Activated CD4-positive, alpha-beta T cell treated with anti-CD3 and anti-CD28 coated beads for 24 hours (primary cell): ENCODE results near the gene GALNT12.

ENCODE experiments used
- DNase-seq, 2 donors: peaks; one replicate each; pipeline ENCODE4 v3.0.0-alpha.2; 2020; ENCODE audit warnings: low read depth in 2 of 2

The GALNT12 gene

DNA sequence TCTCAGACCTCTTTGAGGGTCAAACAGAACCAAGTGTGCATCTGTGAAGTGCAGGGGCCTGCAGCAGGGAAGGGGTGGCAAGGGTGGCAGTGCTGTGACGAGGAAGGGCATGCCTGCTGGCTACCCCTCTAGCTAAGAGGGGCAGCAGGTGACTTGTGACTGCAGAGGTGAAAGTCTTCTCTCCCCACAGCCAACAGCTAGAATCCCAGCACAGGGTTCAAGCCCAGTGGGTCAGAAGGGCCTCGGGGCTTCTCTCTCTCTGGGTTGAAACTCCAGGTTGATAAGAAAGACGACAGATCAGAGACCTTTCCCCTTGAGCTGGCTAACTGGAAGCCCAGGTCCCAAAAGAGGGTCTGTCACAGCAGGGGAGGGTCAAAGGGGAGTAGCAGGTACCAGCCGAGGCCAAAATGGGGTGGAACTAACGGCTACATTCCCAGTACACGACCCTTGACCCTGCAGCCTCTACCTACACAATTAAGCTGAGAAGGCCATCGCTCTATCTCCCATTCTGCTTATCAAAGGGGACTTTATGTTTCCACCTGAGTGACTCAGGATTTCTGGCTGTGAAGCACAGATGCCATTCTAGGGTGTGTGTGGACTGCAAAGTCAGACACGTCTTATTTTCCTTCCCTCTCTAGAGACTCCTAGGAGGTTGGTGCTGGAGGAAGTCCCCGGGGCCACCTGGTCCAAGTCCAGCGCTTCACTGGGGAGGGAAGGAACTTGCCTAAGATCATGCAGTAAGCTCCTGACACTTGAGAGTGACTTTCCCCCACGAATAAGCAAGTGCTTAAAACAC lies 25.7 kb upstream of the GALNT12 start:
- no peak for DNase-seq

DNA sequence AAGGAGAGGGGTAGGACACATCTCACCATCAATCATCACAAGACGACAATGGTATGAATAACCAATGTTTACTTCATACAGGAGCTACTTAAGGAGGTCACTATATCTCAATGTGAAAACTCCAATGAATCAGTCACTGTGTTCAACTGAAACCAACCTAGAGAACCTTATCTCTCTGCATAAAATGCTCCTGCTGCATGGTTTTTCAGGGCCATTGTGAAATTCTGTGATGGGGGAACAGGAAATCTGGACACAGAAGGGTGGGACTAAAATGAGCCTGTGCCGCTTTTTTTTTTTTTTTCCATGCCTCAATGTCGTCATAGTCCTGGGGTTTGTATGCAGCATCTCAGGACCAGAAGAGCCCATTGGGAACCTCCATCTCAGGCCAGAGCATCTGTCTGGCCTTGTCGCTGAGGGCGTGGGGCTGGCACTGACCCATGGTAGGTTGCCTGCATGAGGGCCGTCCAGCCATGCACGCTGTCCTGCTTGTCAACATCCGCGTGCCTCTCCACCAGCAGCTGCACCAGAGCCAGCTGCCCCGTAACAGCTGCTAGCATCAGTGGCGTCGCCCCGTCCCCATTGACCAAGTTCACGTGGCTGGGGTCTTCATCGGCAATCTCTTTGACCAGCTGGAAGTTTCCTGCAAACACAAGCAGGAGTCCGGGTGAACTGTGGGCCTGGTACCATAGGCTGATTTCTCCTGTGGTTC lies 23.8 kb upstream of the GALNT12 start:
- DNase-seq: no peak

DNA sequence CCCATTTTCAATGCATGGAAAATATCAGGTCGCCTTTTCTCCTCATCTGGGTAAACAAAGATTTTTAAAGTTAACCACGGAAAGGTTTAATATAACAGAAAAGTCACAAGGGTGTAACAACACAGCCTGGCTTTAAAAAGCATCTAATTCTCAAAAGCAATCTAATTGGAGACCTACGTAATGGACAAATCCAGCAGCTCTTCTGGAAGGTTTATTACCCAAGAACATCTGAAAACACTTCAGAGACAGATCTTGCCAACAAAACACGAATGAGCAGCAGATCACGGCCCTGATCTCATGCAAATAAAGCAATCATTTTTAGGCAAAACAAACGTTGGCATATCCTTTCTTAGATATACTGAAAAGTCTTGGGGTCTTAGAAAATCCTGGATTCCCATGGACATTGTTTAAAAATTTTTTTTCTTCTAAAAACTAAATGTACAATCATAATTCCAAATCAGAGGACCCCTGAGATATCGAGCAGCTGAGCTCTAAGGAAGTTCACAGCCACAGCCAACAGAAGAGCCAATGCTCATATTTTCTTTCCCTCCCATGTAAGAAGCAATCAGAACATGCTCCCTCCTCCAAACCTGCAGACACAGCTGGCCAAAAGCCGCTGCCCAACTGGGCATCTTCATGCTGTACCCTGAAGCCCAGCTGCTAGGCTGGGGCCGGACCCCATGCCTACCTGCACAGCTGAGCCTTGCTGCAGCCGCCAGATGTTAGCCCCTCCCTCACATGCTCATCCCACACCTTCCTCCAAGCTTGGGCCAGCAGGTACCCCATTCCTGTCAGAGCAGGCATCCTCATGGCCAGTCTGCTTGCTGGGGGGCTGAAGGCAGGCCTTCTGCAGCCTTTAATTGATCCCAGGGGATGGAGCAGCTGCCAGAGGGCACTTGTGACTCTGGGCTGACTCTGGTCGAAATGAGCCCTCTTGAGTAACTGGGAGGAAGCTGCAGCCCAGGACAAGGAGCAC lies 22.4 kb upstream of the GALNT12 start:
- DNase-seq: no peak

GRCh38 chr9:98786750-98787510 lies 20.5 kb upstream of the GALNT12 start:
- DNase-seq: no peak

- DNase-seq: no peak
Measured at GRCh38 chr9:98787766-98788335, 19.6 kb upstream of the GALNT12 start.

GRCh38 chr9:98789483-98790133 lies 17.9 kb upstream of the GALNT12 start:
- no peak for DNase-seq

DNA sequence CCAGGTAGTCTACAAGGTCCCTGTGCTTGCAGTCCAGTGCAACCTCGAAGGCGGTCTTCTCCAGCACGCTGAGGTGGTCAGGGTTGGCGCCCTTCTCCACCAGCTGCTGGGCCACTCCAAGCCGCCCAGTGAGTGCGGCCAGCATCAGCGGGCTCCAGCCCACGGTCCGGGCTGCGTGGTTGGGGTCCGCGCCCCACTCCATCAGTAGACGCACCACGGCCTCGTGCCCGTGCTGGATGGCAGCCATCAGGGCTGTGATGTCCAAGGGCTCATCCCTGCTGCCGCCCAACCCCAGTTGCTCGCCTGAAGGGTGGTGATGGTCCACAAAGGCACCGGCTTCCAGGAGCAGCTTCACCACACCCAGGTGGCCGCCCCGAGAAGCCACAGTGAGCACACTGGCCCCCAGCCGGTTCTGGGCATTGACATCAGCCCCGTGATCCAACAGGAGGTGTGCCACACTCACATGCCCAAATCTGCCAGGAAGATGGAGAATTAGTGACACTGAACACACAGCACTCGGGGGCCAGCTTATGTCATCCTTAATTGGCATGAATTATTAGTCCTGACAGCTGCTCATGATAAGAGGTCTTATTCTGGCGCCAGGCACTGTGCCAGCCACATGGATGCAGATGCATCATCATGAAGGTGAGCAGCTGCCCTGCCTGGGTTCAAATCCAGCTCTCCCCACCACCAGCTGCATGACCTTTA lies 17.2 kb upstream of the GALNT12 start:
- DNase-seq: no peak

- DNase-seq: peak in 1 of 2 donors; percentile 46
Measured at GRCh38 chr9:98790842-98791607, 16.4 kb upstream of the GALNT12 start.

- DNase-seq: no peak
Measured at GRCh38 chr9:98791608-98792490, 15.6 kb upstream of the GALNT12 start.

DNA sequence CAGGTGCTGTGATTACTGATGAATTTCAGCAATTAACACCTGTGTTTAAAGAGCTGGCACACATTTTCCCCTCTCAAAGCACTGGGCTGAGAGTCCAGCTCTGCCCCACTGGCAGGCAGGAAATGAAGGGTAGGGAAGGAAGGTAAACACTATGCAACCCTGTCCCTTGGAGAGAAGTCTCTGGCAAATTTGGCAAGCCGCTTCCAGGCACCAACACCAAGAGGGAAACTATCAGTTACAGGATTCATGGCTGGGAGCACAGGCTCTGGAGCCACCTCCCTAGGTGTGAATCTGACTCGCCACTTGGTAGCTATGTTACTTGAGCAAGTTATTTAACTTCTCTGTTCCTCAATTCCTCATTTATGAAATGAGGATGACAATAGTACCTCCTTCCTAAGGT lies 14.4 kb upstream of the GALNT12 start:
- no peak for DNase-seq

DNA sequence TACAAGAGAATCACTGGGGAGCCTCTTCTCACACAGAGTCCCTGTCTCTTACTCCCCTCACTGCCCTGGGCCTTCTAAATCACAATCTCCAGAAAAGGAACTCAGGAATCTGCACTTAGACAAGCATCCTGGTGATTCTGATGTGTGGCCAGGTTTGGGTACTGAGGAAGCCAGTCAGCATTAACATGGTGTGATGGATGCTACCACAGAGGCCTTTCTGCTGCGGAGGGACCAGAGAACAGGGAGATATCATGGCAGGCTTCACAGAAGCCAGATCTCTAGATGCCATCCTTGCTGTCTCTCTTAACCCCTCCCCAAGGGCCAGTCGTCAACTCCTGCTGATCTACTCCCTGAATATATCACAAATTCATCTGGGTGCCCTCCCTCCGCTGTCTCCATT lies 12.7 kb upstream of the GALNT12 start:
- no peak for DNase-seq

GRCh38 chr9:98795295-98795955 lies 12.0 kb upstream of the GALNT12 start:
- DNase-seq: no peak

GRCh38 chr9:98795970-98796363 lies 11.5 kb upstream of the GALNT12 start:
- no peak for DNase-seq

DNA sequence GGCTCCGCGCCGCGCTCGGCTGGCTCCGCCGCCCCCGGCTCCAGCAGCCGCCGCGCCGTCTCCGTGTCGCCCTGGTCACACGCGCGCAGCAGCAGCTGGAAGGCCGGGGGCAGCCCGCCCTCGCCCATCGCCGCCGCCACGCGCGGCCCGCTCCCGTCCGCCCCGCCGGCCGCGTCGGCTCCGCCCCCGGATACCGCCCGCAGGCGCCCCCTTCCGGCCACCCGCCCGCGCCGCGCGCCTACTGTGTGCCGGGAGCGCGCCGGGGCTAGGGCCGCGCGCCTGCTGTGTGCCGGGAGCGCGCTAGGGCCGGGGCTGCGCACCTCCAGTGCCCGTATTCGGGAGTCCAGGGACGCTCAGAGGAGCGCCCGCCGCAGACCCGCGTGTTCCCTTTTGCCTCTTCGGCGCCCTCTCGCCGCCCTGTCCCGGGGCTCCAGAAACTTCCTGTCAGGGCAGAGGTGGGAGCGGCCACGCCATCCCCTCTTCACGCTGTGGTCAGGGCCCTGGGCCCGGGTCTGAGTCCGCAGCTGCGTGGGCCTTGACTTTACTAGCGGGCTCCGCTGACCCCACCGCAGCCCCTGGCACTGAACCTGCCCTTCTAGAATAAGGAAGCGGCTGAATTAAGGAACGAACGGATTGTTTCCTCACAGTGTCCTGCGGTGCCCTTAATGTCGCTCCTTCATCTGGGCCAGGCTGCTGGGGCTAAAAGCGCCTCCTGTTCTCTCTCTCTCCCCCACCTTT lies 10.9 kb upstream of the GALNT12 start, which contains the start of gene ANKS6:
ANKS6 (minus strand) TSS at position 192 of the 738 bp plus-strand sequence; CDS start at position 128, 64 bp downstream.
- peak; percentile 66 to 78 for DNase-seq

DNA sequence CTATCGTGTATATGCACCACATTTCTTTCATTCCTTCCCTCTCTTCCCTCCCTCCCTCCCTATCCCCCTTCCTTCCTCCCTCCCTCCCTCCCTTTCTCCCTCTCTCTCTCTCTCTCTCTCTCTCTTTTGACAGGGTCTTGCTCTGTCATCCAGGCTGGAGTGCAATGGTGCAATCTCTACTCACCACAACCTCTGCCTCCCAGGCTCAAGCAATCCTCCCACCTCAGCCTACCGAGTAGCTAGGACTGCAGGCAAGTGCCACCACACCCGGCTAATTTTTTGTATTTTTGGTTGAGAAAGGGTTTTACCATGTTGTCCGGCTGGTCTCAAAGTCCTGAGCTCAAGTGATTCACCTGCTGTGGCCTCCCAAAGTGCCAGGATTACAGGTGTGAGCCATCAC lies 10.0 kb upstream of the GALNT12 start:
- no peak for DNase-seq

DNA sequence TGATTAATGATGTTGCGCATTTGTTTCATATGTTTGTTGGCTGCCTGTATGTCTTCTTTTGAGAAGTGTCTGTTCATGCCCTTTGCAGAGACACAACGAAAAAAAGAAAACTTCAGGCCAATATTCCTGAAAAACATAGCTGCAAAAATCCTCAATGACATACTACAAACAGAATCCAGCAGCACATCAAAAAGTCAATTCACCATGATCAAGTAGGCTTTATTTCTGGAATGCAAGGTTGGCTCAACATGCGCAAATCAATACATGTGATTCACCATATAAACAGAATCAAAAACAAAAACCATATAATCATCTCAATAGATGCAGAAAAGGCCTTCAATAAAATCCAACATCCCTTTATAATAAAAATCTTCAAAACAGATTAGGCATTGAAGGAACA lies 9.2 kb upstream of the GALNT12 start:
- no peak for DNase-seq

- DNase-seq: no peak
Measured at GRCh38 chr9:98801561-98801960, 5.9 kb upstream of the GALNT12 start.
